SK-N-SH treated with all-trans-retinoic acid at 6 μM for 48 hours (cell line): ENCODE measurements around the gene MYO18A.

Source experiments
- ARNTL ChIP-seq: fragments of 450-650 bp; formaldehyde crosslinking; IDR thresholded peaks from 2 replicates; pipeline ENCODE4 v1.5.0; 2020; ENCODE audit warnings: low read depth, mild to moderate bottlenecking, moderate library complexity, borderline replicate concordance
- CSDC2 ChIP-seq: fragments of 250-450 bp; sonication (Bioruptor Pico); IDR thresholded peaks from 2 replicates; pipeline ENCODE4 v1.5.0; 2020; ENCODE audit warnings: mild to moderate bottlenecking, moderate library complexity
- ESRRG ChIP-seq: fragments of 250-450 bp; sonication (Bioruptor Pico); IDR thresholded peaks from 2 replicates; pipeline ENCODE4 v1.6.1; 2021; ENCODE audit warnings: mild to moderate bottlenecking
- ISL1 ChIP-seq: fragments of 250-450 bp; sonication (Bioruptor Pico); IDR thresholded peaks from 2 replicates; pipeline ENCODE4 v2.1.2; 2022; ENCODE audit warnings: mild to moderate bottlenecking, moderate library complexity
- PATZ1 ChIP-seq: fragments of 250-450 bp; sonication (Bioruptor Pico); IDR thresholded peaks from 2 replicates; pipeline ENCODE4 v1.8.0; 2020; ENCODE audit warnings: mild to moderate bottlenecking, moderate library complexity, borderline replicate concordance
- PPARA ChIP-seq: fragments of 250-450 bp; sonication (Bioruptor Pico); IDR thresholded peaks from 2 replicates; pipeline ENCODE4 v1.5.0; 2020; ENCODE audit warnings: mild to moderate bottlenecking, borderline replicate concordance
- RARB ChIP-seq: fragments of 250-450 bp; sonication (Bioruptor Pico); IDR thresholded peaks from 2 replicates; pipeline ENCODE4 v1.8.0; 2021; ENCODE audit warnings: mild to moderate bottlenecking, moderate library complexity
- TCF4 ChIP-seq: fragments of 250-450 bp; sonication (Bioruptor Pico); IDR thresholded peaks from 2 replicates; pipeline ENCODE4 v1.8.0; 2021; ENCODE audit warnings: mild to moderate bottlenecking, moderate library complexity, borderline replicate concordance
- TOX ChIP-seq: fragments of 250-450 bp; sonication (Bioruptor Pico); IDR thresholded peaks from 2 replicates; pipeline ENCODE4 v1.8.0; 2021; ENCODE audit warnings: mild to moderate bottlenecking, moderate library complexity, borderline replicate concordance
- TSHZ2 ChIP-seq: fragments of 250-450 bp; sonication (Bioruptor Pico); IDR thresholded peaks from 2 replicates; pipeline ENCODE4 v1.5.0; 2020; ENCODE audit warnings: mild to moderate bottlenecking, moderate library complexity
- ZNF565 ChIP-seq: fragments of 450-650 bp; formaldehyde crosslinking; conservative IDR thresholded peaks from 2 replicates; pipeline ENCODE4 v1.5.0; 2020; ENCODE audit warnings: low read depth, mild to moderate bottlenecking, moderate library complexity
- ZNF8 ChIP-seq: fragments of 450-650 bp; formaldehyde crosslinking; IDR thresholded peaks from 2 replicates; pipeline ENCODE4 v1.5.0; 2020; ENCODE audit warnings: mild to moderate bottlenecking, moderate library complexity
- TF ChIP-seq, protein P1 (sequence below): fragments of 250-450 bp; sonication (Bioruptor Pico); IDR thresholded peaks from 2 replicates; pipeline ENCODE4 v1.5.1; 2021; ENCODE audit warnings: mild to moderate bottlenecking, moderate library complexity
- TF ChIP-seq, protein P2 (sequence below): fragments of 250-450 bp; sonication (Bioruptor Pico); IDR thresholded peaks from 2 replicates; pipeline ENCODE4 v1.5.1; 2020; ENCODE audit warnings: low read depth, mild to moderate bottlenecking, moderate library complexity

DNA sequence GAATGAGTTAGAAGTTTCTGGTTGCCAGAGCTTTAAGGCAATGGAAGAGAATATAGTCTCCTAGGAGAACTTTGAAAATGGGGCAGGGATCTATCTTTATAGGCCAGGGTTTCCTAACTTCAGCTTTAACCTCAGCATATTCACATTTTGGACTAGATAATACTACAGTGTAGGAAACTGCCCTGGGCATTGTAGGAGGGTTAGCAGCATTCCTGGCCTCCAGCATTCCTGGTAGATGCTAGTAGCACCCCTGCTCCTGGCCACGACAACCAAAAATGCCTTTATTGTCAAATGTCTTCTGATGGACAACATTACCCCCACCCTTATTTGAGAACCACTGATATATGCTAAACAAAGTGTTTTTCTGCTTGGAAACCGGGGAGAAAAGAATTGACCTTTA is 27.8 kb upstream of the MYO18A start:
- TF ChIP-seq PPARA (CRISPR knock-in tag), result no peak
- TF ChIP-seq PATZ1 (CRISPR knock-in tag), result no peak
- TF ChIP-seq, protein P1, sequence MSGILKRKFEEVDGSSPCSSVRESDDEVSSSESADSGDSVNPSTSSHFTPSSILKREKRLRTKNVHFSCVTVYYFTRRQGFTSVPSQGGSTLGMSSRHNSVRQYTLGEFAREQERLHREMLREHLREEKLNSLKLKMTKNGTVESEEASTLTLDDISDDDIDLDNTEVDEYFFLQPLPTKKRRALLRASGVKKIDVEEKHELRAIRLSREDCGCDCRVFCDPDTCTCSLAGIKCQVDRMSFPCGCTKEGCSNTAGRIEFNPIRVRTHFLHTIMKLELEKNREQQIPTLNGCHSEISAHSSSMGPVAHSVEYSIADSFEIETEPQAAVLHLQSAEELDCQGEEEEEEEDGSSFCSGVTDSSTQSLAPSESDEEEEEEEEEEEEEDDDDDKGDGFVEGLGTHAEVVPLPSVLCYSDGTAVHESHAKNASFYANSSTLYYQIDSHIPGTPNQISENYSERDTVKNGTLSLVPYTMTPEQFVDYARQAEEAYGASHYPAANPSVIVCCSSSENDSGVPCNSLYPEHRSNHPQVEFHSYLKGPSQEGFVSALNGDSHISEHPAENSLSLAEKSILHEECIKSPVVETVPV (CRISPR knock-in tag), result no peak
- no peak for TF ChIP-seq ISL1 (CRISPR knock-in tag)
- TF ChIP-seq TCF4 (CRISPR knock-in tag), result no peak
- TF ChIP-seq CSDC2 (CRISPR knock-in tag), result no peak
- no peak for TF ChIP-seq TOX (CRISPR knock-in tag)
- TF ChIP-seq, protein P2, sequence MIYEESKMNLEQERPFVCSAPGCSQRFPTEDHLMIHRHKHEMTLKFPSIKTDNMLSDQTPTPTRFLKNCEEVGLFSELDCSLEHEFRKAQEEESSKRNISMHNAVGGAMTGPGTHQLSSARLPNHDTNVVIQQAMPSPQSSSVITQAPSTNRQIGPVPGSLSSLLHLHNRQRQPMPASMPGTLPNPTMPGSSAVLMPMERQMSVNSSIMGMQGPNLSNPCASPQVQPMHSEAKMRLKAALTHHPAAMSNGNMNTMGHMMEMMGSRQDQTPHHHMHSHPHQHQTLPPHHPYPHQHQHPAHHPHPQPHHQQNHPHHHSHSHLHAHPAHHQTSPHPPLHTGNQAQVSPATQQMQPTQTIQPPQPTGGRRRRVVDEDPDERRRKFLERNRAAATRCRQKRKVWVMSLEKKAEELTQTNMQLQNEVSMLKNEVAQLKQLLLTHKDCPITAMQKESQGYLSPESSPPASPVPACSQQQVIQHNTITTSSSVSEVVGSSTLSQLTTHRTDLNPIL, result no peak
- TF ChIP-seq TSHZ2, result no peak
- no peak for TF ChIP-seq ZNF8 (CRISPR knock-in tag)
- TF ChIP-seq ESRRG (CRISPR knock-in tag), result no peak
- TF ChIP-seq RARB (CRISPR knock-in tag), result no peak
- no peak for TF ChIP-seq ARNTL (CRISPR knock-in tag)
- TF ChIP-seq ZNF565 (CRISPR knock-in tag), result no peak
